Natural killer cell (primary cell): ENCODE measurements around the gene NEDD4L. TPM values are rescaled to one million over a fixed set of nuclear protein-coding genes. Genes with fewer than 3 reads are reported as not detected.
"Not testable (repeated sequence)": the region's sequence is repeated elsewhere in the genome, so short reads cannot be mapped to it uniquely, and the experiment has no call there.

Experiments used
- ATAC-seq, 3 donors: fragments of 150-1000 bp in 2 of 3; fragments of 200-7000 bp in 1 of 3; cut with Tn5 transposase; 1 replicate in 1 of 3; 2 replicates in 2 of 3; pipeline ENCODE4 v1.10.0; 2021; ENCODE audit warnings: mild to moderate bottlenecking in 2 of 3, moderate library complexity in 2 of 3
- DNase-seq, 2 donors: peaks; one replicate each; pipeline versions ENCODE4 v3.0.0 to v3.0.0-alpha.2; 2013 to 2021; ENCODE audit warnings: mixed read lengths in 1 of 2
- H3K27ac ChIP-seq: one replicate; pipeline ENCODE4 v1.5.1; 2013; ENCODE audit warnings: mild to moderate bottlenecking, low read length
- H3K27me3 ChIP-seq: one replicate; pipeline ENCODE4 v1.6.1; 2013; ENCODE audit warnings: low read length; ENCODE audit not compliant: control insufficient read depth, insufficient read depth
- H3K36me3 ChIP-seq: one replicate; pipeline ENCODE4 v1.6.1; 2013; ENCODE audit warnings: low read length; ENCODE audit not compliant: control insufficient read depth, insufficient read depth
- H3K4me1 ChIP-seq: one replicate; pipeline ENCODE4 v1.6.1; 2013; ENCODE audit warnings: low read length; ENCODE audit not compliant: control insufficient read depth, insufficient read depth
- H3K4me3 ChIP-seq: one replicate; pipeline ENCODE4 v1.5.1; 2013; ENCODE audit warnings: low read length
- H3K9me3 ChIP-seq: one replicate; pipeline ENCODE4 v1.6.1; 2013; ENCODE audit warnings: low read length; ENCODE audit not compliant: control insufficient read depth, insufficient read depth
- H3K27ac Mint-ChIP-seq, 2 donors: one replicate each; pipeline ENCODE4 v1.8.0; 2022; ENCODE audit warnings: mild to moderate bottlenecking in 2 of 2, mixed read lengths in 2 of 2, moderate library complexity in 1 of 2
- H3K27me3 Mint-ChIP-seq, 2 donors: one replicate each; pipeline ENCODE4 v1.8.0; 2022; ENCODE audit warnings: low read depth in 2 of 2, mixed read lengths in 2 of 2
- H3K36me3 Mint-ChIP-seq: one replicate; pipeline ENCODE4 v1.8.0; 2022; ENCODE audit warnings: mixed read lengths
- H3K4me1 Mint-ChIP-seq, 2 donors: one replicate each; pipeline ENCODE4 v1.8.0; 2022; ENCODE audit warnings: mixed read lengths in 2 of 2
- H3K4me3 Mint-ChIP-seq: one replicate; pipeline ENCODE4 v1.8.0; 2022; ENCODE audit warnings: mild to moderate bottlenecking, moderate library complexity, mixed read lengths
- H3K9me3 Mint-ChIP-seq, 2 donors: one replicate each; pipeline ENCODE4 v1.8.0; 2022; ENCODE audit warnings: mixed read lengths in 2 of 2
- CTCF ChIP-seq: fragments of 200-600 bp; IDR thresholded peaks from one replicate; pipeline ENCODE4 v1.8.0; 2022; ENCODE audit warnings: antibody characterized with exemption
- WGBS: methylation state at CpG from one replicate; pipeline ENCODE4 v1.1.7; 2013; ENCODE audit warnings: missing lambda C conversion rate; ENCODE audit not compliant: insufficient coverage; 5-methylcytosine and 5-hydroxymethylcytosine counted together
- intact Hi-C: fragments of 100-400 bp; cut with micrococcal nuclease; formaldehyde crosslinking; loops from one replicate; pipeline ENCODE4 v1.14.2; 2022
- total RNA-seq, 4 donors: library from RNA; stranded (reverse); fragments of 120-200 nt in 1 of 4; gene quantifications; one replicate each; pipeline versions ENCODE4 v1.2.3 to v1.2.4, GENCODE V29; 2013 to 2022

NEDD4L gene
- total RNA-seq, 3 donors from 2014 or later (not counting 1 experiment from before 2014, with no cell fraction given): 3.4 to 15.3 (median 14.3) TPM

GRCh38 chr18:58280191-58280590, 236.2 kb downstream of the NEDD4L start:
- Mint-ChIP-seq H3K4me1 (no peaks in the 10 kb centered on the region), H3K4me3 (no peak overlapping the region), H3K27ac (no peak overlapping the region), H3K9me3 (no peaks in the 10 kb centered on the region), H3K27me3 (peaks cover 0 to 16% of the 10 kb centered on the region in 2 donors), H3K36me3 (no peaks in the 10 kb centered on the region)
- intact Hi-C loops: no loop called here
- Histone ChIP-seq H3K27me3 (no peaks in the 10 kb centered on the region), H3K4me3 (no peak overlapping the region), H3K36me3 (no peaks in the 10 kb centered on the region), H3K9me3 (no peaks in the 10 kb centered on the region), H3K4me1 (no peaks in the 10 kb centered on the region), H3K27ac (no peak overlapping the region)
- no peak for TF ChIP-seq CTCF
- WGBS: 94% methylated on average over 8 of the region's 8 CpGs
- ATAC-seq: no peak
- DNase-seq: no peak

- H3K4me1 ChIP-seq, H3K27ac Mint-ChIP-seq, DNase-seq, H3K36me3 ChIP-seq, H3K36me3 Mint-ChIP-seq, H3K9me3 ChIP-seq, H3K4me3 Mint-ChIP-seq, H3K4me3 ChIP-seq, intact Hi-C loops, H3K9me3 Mint-ChIP-seq, H3K27ac ChIP-seq, H3K4me1 Mint-ChIP-seq, H3K27me3 ChIP-seq, ATAC-seq: not testable (repeated sequence)
- WGBS: 100% methylated on average over 4 of the region's 11 CpGs
- peaks cover 11% of the 10 kb centered on the region in 2 donors for H3K27me3 Mint-ChIP-seq
These were observed 238.8 kb downstream of the NEDD4L start for GRCh38 chr18:58282872-58283271.

DNA sequence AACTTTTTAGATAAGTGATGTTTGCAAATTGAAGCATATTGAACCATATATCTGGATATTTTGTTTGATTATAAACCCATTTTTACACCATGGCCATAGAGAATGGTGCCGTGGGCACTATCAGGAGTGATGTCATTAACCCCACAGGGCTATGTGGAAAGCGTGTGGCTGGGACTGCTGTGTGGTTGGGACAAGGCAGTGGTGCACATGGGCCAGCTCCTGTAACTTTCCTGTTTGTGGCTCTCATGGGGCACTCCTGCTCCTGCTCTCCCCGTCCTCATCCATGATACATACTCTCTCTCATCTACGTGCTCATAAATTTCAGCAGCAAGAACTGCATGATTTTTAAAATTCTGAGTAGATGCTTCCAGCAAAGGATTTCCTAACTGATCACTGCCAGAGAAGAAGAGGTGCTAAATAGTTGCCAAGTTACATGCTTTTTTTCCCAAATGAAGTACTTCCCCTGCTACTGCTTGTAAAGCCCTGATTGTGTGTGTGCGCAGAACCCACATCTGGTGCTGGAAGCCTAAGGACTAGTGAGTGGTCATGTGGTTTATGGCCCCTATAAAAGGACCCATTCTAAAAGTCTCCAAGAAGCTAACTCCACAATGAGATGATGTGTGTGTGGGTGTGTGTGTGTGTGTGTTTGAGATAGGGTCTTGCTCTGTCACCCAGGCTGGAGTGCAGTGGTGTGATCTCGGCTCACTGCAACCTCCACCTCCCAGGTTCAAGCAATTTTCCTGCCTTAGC, 240.8 kb downstream of the NEDD4L start:
- WGBS: 85% methylated on average over 5 of the region's 6 CpGs
- H3K27ac ChIP-seq: no peak overlapping the region
- Mint-ChIP-seq H3K27ac (no peak overlapping the region), H3K36me3 (no peaks in the 10 kb centered on the region), H3K4me3 (no peak overlapping the region), H3K4me1 (no peaks in the 10 kb centered on the region), H3K9me3 (no peaks in the 10 kb centered on the region), H3K27me3 (peaks cover 2 to 11% of the 10 kb centered on the region in 2 donors)
- no peak for TF ChIP-seq CTCF
- intact Hi-C loops: no loop called here
- no peaks in the 10 kb centered on the region for H3K36me3 ChIP-seq
- H3K9me3 ChIP-seq: no peaks in the 10 kb centered on the region
- H3K27me3 ChIP-seq: no peaks in the 10 kb centered on the region
- no peak overlapping the region for H3K4me3 ChIP-seq
- ATAC-seq (no peak), DNase-seq (no peak)
- no peaks in the 10 kb centered on the region for H3K4me1 ChIP-seq

DNA sequence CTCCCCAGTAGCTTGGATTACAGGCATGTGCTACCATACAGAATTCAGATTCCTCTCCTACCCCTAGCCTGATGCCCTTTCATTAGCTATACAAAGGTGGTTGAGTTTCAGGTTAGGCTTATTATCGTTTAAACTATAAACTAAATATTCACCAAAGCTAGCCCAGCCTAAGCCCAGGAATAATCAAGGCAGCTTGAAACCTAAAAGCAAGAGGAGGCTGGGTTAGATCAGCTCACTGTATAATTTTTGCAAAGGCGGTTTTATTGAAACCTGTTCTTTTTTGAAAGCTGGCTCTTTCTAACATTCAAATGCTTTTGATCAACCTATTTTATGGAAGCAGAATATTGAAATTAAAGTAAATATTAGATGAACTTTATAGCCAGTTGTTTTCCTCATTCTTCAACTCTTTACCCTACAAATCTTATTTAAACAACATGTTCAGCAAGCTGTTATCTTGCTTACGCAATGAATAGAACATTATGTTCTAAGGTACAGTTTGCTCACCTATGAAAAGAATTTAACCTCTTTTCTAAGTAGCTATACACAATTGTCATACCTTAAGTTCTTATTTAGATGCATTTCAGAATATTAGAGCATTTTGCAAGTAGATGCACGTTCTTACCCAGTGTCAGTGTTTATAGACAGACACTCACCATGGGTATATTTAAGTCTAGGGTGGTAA, 241.6 kb downstream of the NEDD4L start:
- ATAC-seq (no peak), DNase-seq (no peak)
- Histone ChIP-seq H3K27ac (no peak overlapping the region), H3K4me3 (no peak overlapping the region), H3K9me3 (no peaks in the 10 kb centered on the region), H3K4me1 (no peaks in the 10 kb centered on the region), H3K36me3 (no peaks in the 10 kb centered on the region), H3K27me3 (no peaks in the 10 kb centered on the region)
- Mint-ChIP-seq H3K4me3 (no peak overlapping the region), H3K9me3 (no peaks in the 10 kb centered on the region), H3K4me1 (no peaks in the 10 kb centered on the region), H3K27me3 (peaks cover 2 to 11% of the 10 kb centered on the region in 2 donors), H3K36me3 (no peaks in the 10 kb centered on the region), H3K27ac (no peak overlapping the region)
- intact Hi-C loops: no loop called here
- no peak for TF ChIP-seq CTCF
- 100% methylated on average over 1 of the region's 4 CpGs for WGBS
